GM12874 (cell line): ENCODE data around the gene SPOCK1.

Experiments used
- CTCF ChIP-seq: IDR thresholded peaks from 2 replicates; pipeline ENCODE4 v1.5.1; 2011; ENCODE audit warnings: low read depth, mild to moderate bottlenecking, control low read depth, low read length, moderate library complexity; ENCODE audit not compliant: insufficient read depth

The SPOCK1 gene

GRCh38 chr5:137498736-137499505, at the start of gene SPOCK1:
SPOCK1 (minus strand) TSS chr5:137499326.
- TF ChIP-seq CTCF = peak; percentile 72

DNA sequence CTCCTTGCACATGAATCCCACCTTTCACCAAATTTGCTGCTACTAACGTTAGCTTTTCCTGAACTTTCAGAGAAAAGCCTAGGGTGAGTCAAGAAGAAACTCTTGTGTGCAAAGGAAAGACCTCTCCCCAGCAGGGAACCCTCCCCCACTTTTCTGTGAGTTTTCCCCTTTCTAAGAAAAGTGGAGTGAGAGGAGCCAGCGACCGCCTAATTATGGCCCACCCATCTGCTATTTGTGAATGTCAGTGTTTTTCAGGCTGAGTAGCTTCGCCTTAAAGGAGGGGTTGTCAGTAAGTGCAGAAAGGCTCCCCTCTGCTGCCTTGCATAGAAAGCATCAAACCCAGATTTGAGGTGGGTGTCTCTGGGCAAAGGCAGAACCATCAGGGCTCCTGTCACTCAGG, 46.8 kb upstream of the SPOCK1 start:
- no peak for TF ChIP-seq CTCF

DNA sequence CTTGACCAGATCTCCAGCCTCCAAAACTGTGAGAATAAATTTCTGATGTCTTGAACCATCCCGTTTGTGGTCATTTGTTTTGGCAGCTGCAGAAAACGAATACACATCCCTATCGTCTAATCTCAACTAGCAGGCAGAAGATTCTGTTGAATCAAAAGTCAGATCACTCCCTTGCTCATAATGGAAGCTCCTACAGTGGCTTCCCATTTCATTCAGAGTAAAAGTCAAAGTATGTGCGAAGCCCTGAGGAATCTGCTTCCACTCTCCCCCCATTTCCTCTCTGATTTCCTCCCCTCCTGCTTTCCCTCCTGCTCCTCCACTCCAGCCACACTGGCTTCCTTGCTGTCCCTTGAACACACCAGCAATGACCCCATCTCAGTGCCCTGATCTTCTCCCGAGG, 34.8 kb upstream of the SPOCK1 start:
- no peak for TF ChIP-seq CTCF

DNA sequence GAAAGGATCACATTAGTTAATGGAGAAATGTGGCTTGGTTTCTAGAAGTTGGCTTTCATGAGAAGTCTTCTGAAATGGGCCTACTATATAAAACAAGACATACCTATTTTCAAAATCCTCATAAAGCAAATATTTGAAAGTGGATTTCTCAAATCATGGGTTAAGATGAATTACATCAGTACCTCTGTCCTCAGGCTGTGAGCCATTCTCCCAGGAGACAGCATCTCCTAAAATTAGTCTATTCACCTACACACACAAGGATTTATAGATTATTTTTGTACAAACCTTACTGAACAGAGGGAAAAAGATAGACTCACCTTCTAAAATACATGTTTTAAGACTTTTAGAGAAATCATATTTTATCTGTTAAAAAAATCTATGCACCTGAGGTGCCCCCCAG, 32.1 kb upstream of the SPOCK1 start:
- no peak for TF ChIP-seq CTCF

DNA sequence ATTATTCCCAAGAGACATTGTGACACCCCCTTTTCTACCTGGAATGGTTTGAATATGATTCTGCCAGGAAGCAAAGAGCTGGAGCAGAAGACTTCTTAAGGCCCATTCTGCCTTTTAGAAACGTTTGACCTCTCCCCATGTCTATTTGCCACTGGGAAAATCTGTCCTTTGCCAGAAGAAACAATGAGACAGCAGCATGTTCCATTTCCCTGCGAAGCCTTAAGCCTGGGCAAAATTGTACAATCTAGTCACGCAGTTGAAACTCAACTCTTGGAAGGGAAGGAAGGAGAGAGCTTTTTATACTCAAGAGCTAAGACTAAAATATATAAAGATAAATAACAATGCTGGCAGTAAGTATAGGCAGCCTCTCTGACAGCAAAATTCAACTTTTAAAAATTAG, 22.1 kb upstream of the SPOCK1 start:
- no peak for TF ChIP-seq CTCF

DNA sequence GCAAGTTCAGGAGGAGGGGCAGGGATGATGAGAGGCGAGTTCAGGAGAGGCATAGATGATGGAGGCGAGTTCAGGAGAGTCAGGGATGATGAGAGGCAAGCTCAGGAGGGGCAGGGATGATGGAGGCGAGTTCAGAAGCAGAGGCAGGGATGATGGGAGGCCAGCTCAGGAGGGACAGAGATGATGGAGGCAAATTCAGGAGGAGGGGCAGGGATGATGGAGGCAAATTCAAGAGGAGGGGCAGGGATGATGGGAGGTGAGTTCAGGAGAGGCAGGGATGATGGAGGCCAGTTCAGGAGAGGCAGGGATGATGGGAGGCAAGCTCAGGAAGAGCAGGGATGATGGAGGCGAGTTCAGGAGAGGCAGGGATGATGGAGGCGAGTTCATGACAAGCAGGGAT, 17.8 kb upstream of the SPOCK1 start:
- no peak for TF ChIP-seq CTCF

GRCh38 chr5:137516251-137516797, 17.2 kb upstream of the SPOCK1 start:
- TF ChIP-seq CTCF = no peak
